Measurements from ENCODE around the gene MSMP.

- TF ChIP-seq CTCF (IDR thresholded peaks at IDR 0.05; ENCODE audit: poor library complexity) (no peak), EZH2 (IDR thresholded peaks at IDR 0.05; ENCODE audit: borderline replicate concordance) (no peak), EZH2phosphoT487 (IDR thresholded peaks at IDR 0.05; ENCODE audit: low read depth, severe bottlenecking, unreplicated experiment) (no peak)
Measured at GRCh38 chr9:35755071-35755470, 995 bp upstream of the MSMP start.
